GM23248 (cell line): ENCODE results near the gene TOP1. TPM values are rescaled to one million over a fixed set of nuclear protein-coding genes. Genes with fewer than 3 reads are reported as not detected.

Experiments used
- DNase-seq: peaks from one replicate; pipeline ENCODE4 v3.0.0-alpha.2; 2015
- H2AFZ ChIP-seq: fragments of 200-600 bp; sonication (generic); 2 replicates; pipeline ENCODE4 v1.6.1; 2016; ENCODE audit warnings: antibody characterized with exemption
- H3F3A ChIP-seq: fragments of 200-600 bp; sonication (generic); 2 replicates; pipeline ENCODE4 v1.6.1; 2016; ENCODE audit warnings: mild to moderate bottlenecking, antibody characterized with exemption, mixed run types; ENCODE audit not compliant: insufficient read depth
- H3K27ac ChIP-seq: fragments of 200-600 bp; sonication (generic); 2 replicates; pipeline ENCODE4 v1.5.1; 2016; ENCODE audit warnings: mild to moderate bottlenecking
- H3K27me3 ChIP-seq: fragments of 200-600 bp; sonication (generic); replicated peaks from 2 replicates; pipeline ENCODE4 v1.6.1; 2016; ENCODE audit warnings: mild to moderate bottlenecking; ENCODE audit not compliant: insufficient read depth
- H3K36me3 ChIP-seq: fragments of 200-600 bp; sonication (generic); 2 replicates; pipeline ENCODE4 v1.6.1; 2016; ENCODE audit warnings: low read depth, mild to moderate bottlenecking
- H3K4me1 ChIP-seq: fragments of 200-600 bp; sonication (generic); 2 replicates; pipeline ENCODE4 v1.6.1; 2016; ENCODE audit warnings: mild to moderate bottlenecking; ENCODE audit not compliant: insufficient read depth
- H3K4me2 ChIP-seq: fragments of 200-600 bp; sonication (generic); one replicate; pipeline ENCODE4 v1.6.1; 2016; ENCODE audit warnings: mild to moderate bottlenecking; ENCODE audit not compliant: unreplicated experiment
- H3K4me3 ChIP-seq: fragments of 200-600 bp; sonication (generic); 2 replicates; pipeline ENCODE4 v1.5.1; 2016; ENCODE audit warnings: mild to moderate bottlenecking
- H3K79me2 ChIP-seq: fragments of 200-600 bp; sonication (generic); 2 replicates; pipeline ENCODE4 v1.6.1; 2016; ENCODE audit warnings: mild to moderate bottlenecking; ENCODE audit not compliant: insufficient read depth
- H3K9ac ChIP-seq: fragments of 200-600 bp; sonication (generic); 2 replicates; pipeline ENCODE4 v1.6.1; 2016; ENCODE audit warnings: mild to moderate bottlenecking
- H3K9me2 ChIP-seq: fragments of 200-600 bp; sonication (generic); 2 replicates; pipeline ENCODE4 v1.6.1; 2016; ENCODE audit warnings: mixed run types, mild to moderate bottlenecking, moderate library complexity; ENCODE audit not compliant: insufficient read depth
- H3K9me3 ChIP-seq: fragments of 200-600 bp; sonication (generic); one replicate; pipeline ENCODE4 v1.6.1; 2017; ENCODE audit warnings: low read depth
- H4K20me1 ChIP-seq: fragments of 200-600 bp; sonication (generic); 2 replicates; pipeline ENCODE4 v1.6.0; 2016; ENCODE audit not compliant: insufficient read depth
- EZH2 ChIP-seq: fragments of 200-600 bp; sonication (generic); IDR thresholded peaks from 2 replicates; pipeline ENCODE4 v1.6.1; 2018; ENCODE audit warnings: antibody characterized with exemption, mild to moderate bottlenecking; ENCODE audit not compliant: insufficient read depth, poor library complexity, severe bottlenecking
- EZH2phosphoT487 ChIP-seq: fragments of 200-600 bp; sonication (generic); IDR thresholded peaks from 2 replicates; pipeline ENCODE4 v1.6.1; 2018; ENCODE audit warnings: antibody characterized with exemption, moderate library complexity, mild to moderate bottlenecking, low read depth; ENCODE audit not compliant: insufficient read depth
- WGBS, 2 experiments: methylation state at CpG; one replicate each; pipeline ENCODE4 v1.1.6; 2015 to 2017; ENCODE audit warnings: low lambda C conversion rate in 2 of 2, low coverage in 1 of 2; ENCODE audit errors: missing lambda C conversion rate in 2 of 2; 5-methylcytosine and 5-hydroxymethylcytosine counted together
- in situ Hi-C: fragments of 300-500 bp; cut with MboI; formaldehyde crosslinking; loops from 2 replicates; pipeline ENCODE4 v1.15.0; 2020
- polyA plus RNA-seq: library from polyadenylated mRNA; unstranded; fragments of >200 nt; fragmentation: Nextera tagmentation; extraction: Ambion mirVana; gene quantifications from 2 replicates; pipeline ENCODE4 v1.2.1, GENCODE V29; 2016
- total RNA-seq: library from RNA; depleted of rRNA; stranded (reverse); fragments of >200 nt; shearing (Covaris generic); gene quantifications from 2 replicates; pipeline ENCODE4 v1.2.3, GENCODE V29; 2014

TOP1 gene
- total and polyA plus RNA-seq, 2 experiments from 2014 or later: 9.0 to 17.9 TPM

- H3K4me1 ChIP-seq: 0 out of 2 replicates have a peak, but pooled peaks cover 3% of the 10 kb centered on the region
- 35 to 36% methylated on average over 10 of the region's 10 CpGs for WGBS, 2 experiments
- H3K79me2 ChIP-seq: no peaks in the 10 kb centered on the region
- no peak overlapping the region for H3K4me3 ChIP-seq
- H3K9me2 ChIP-seq: no peaks in the 10 kb centered on the region
- in situ Hi-C loops: loop anchor here (25.0 kb wide), 1 partner anchor 347 kb away; the partner anchor contains the start of gene LPIN3
- H3F3A ChIP-seq: no peaks in the 10 kb centered on the region
- H2AFZ ChIP-seq: peak overlapping the region; percentile 66
- no peaks in the 10 kb centered on the region for H3K9me3 ChIP-seq
- no peaks in the 10 kb centered on the region for H3K27me3 ChIP-seq
- H3K27ac ChIP-seq: no peak overlapping the region
- no peaks in the 10 kb centered on the region for H3K36me3 ChIP-seq
- peak; percentile 94 for DNase-seq
- H3K4me2 ChIP-seq: no peak overlapping the region
- H4K20me1 ChIP-seq: no peaks in the 10 kb centered on the region
- TF ChIP-seq EZH2: no peak
- TF ChIP-seq EZH2phosphoT487: no peak
- no peak overlapping the region for H3K9ac ChIP-seq
These were observed 38.0 kb upstream of the TOP1 start for GRCh38 chr20:40990542-40991120.

GRCh38 chr20:40991181-40991889 is 37.3 kb upstream of the TOP1 start:
- in situ Hi-C loops: loop anchor here (25.0 kb wide), 1 partner anchor 346 kb away; the partner anchor contains the start of gene LPIN3
- TF ChIP-seq EZH2: no peak
- no peak for TF ChIP-seq EZH2phosphoT487
- Histone ChIP-seq H3K36me3 (no peaks in the 10 kb centered on the region), H2AFZ (peak overlapping the region; percentile 46; the same call in 1 of the 2 replicates), H3K9me2 (no peaks in the 10 kb centered on the region), H3K4me3 (no peak overlapping the region), H4K20me1 (no peaks in the 10 kb centered on the region), H3K9me3 (no peaks in the 10 kb centered on the region), H3K9ac (no peak overlapping the region), H3K4me2 (no peak overlapping the region), H3K27me3 (no peaks in the 10 kb centered on the region), H3F3A (no peaks in the 10 kb centered on the region), H3K79me2 (no peaks in the 10 kb centered on the region), H3K4me1 (0 out of 2 replicates have a peak, but pooled peaks cover 3% of the 10 kb centered on the region), H3K27ac (no peak overlapping the region)
- 90 to 96% methylated on average over 2 of the region's 2 CpGs for whole genome bisulfite sequencing, 2 experiments
- DNase-seq: no peak

GRCh38 chr20:40992349-40993113 is 36.1 kb upstream of the TOP1 start:
- no peak overlapping the region for H3K4me3 ChIP-seq
- no peaks in the 10 kb centered on the region for H3F3A ChIP-seq
- no peak overlapping the region for H3K4me2 ChIP-seq
- no peaks in the 10 kb centered on the region for H4K20me1 ChIP-seq
- no peak for DNase-seq
- H3K27me3 ChIP-seq: no peaks in the 10 kb centered on the region
- H3K4me1 ChIP-seq: 0 out of 2 replicates have a peak, but pooled peaks cover 3% of the 10 kb centered on the region
- TF ChIP-seq EZH2phosphoT487 (no peak), EZH2 (no peak)
- WGBS, 2 experiments: 98% methylated on average over 2 of the region's 2 CpGs
- no peak overlapping the region for H3K9ac ChIP-seq
- no peaks in the 10 kb centered on the region for H3K79me2 ChIP-seq
- H3K9me2 ChIP-seq: no peaks in the 10 kb centered on the region
- in situ Hi-C loops: loop anchor here (25.0 kb wide), 1 partner anchor 345 kb away; the partner anchor contains the start of gene LPIN3
- H3K36me3 ChIP-seq: no peaks in the 10 kb centered on the region
- no peaks in the 10 kb centered on the region for H3K9me3 ChIP-seq
- H3K27ac ChIP-seq: no peak overlapping the region
- no peak overlapping the region for H2AFZ ChIP-seq

GRCh38 chr20:40993794-40994540 is 34.7 kb upstream of the TOP1 start:
- H3K79me2 ChIP-seq: no peaks in the 10 kb centered on the region
- H3F3A ChIP-seq: no peaks in the 10 kb centered on the region
- H3K9me3 ChIP-seq: no peaks in the 10 kb centered on the region
- TF ChIP-seq EZH2: no peak
- 0 out of 2 replicates have a peak, but pooled peaks cover 3% of the 10 kb centered on the region for H3K4me1 ChIP-seq
- H4K20me1 ChIP-seq: no peaks in the 10 kb centered on the region
- no peaks in the 10 kb centered on the region for H3K27me3 ChIP-seq
- H3K27ac ChIP-seq: no peak overlapping the region
- no peaks in the 10 kb centered on the region for H3K36me3 ChIP-seq
- DNase-seq: peak; percentile 36
- 96% methylated on average over 5 of the region's 5 CpGs for WGBS, 2 experiments
- H3K9me2 ChIP-seq: no peaks in the 10 kb centered on the region
- no peak overlapping the region for H3K4me2 ChIP-seq
- H2AFZ ChIP-seq: no peak overlapping the region
- H3K9ac ChIP-seq: no peak overlapping the region
- in situ Hi-C loops: loop anchor here (25.0 kb wide), 1 partner anchor 343 kb away; the partner anchor contains the start of gene LPIN3
- no peak overlapping the region for H3K4me3 ChIP-seq
